NOMO-1 treated with dmso at 0.1 percent for 144 hours (cell line): ENCODE data around the gene MVK.

ENCODE experiments used
- DNase-seq: peaks from one replicate; lab custom pipeline; 2025; ENCODE audit not compliant: unreplicated experiment; lab: John Stamatoyannopoulos, UW

Gene MVK

GRCh38 chr12:109563291-109564284 lies 10.0 kb upstream of the MVK start:
- DNase-seq: no peak

GRCh38 chr12:109566424-109566823 lies 7.2 kb upstream of the MVK start:
- DNase-seq: no peak

GRCh38 chr12:109567296-109567695 lies 6.3 kb upstream of the MVK start:
- DNase-seq: no peak

- no peak for DNase-seq
Measured at GRCh38 chr12:109567967-109568366, 5.6 kb upstream of the MVK start.

- DNase-seq: no peak
Measured at GRCh38 chr12:109568486-109568885, 5.1 kb upstream of the MVK start.

- DNase-seq: no peak
Measured at GRCh38 chr12:109571773-109572505, 1.7 kb upstream of the MVK start.

- DNase-seq: no peak
Measured at GRCh38 chr12:109572506-109572845, 1.1 kb upstream of the MVK start.

GRCh38 chr12:109573914-109574244 lies 285 bp downstream of the MVK start:
- DNase-seq: no peak

GRCh38 chr12:109575683-109576082 lies 2.1 kb downstream of the MVK start:
- DNase-seq: no peak

GRCh38 chr12:109577311-109577710 lies 3.7 kb downstream of the MVK start:
- no peak for DNase-seq

- DNase-seq: no peak
Measured at GRCh38 chr12:109578330-109578927, 4.8 kb downstream of the MVK start.

GRCh38 chr12:109579639-109580038 lies 6.0 kb downstream of the MVK start:
- DNase-seq: no peak

- no peak for DNase-seq
Measured at GRCh38 chr12:109580272-109580671, 6.7 kb downstream of the MVK start.

- no peak for DNase-seq
Measured at GRCh38 chr12:109580684-109581333, 7.2 kb downstream of the MVK start.

- DNase-seq: no peak
Measured at GRCh38 chr12:109581334-109581691, 7.7 kb downstream of the MVK start.

- no peak for DNase-seq
Measured at GRCh38 chr12:109581856-109582255, 8.3 kb downstream of the MVK start.

GRCh38 chr12:109582636-109583035 lies 9.0 kb downstream of the MVK start:
- no peak for DNase-seq

GRCh38 chr12:109583733-109584132 lies 10.1 kb downstream of the MVK start:
- no peak for DNase-seq

GRCh38 chr12:109586385-109587296 lies 13.0 kb downstream of the MVK start:
- DNase-seq: no peak

GRCh38 chr12:109587921-109588320 lies 14.3 kb downstream of the MVK start:
- DNase-seq: no peak
